Tibial nerve (tissue), 3 donors: ENCODE results near the gene ACP6.

ENCODE experiments used
- EP300 ChIP-seq, 2 donors: sonication (generic); formaldehyde crosslinking; IDR thresholded peaks; one replicate each; pipeline ENCODE4 v1.6.1; 2017; ENCODE audit warnings: antibody characterized with exemption in 2 of 2, mild to moderate bottlenecking in 1 of 2
- POLR2A ChIP-seq, 2 donors: fragments of 450-650 bp; IDR thresholded peaks; one replicate each; pipeline ENCODE4 v1.6.1; 2017; ENCODE audit warnings: antibody characterized with exemption in 2 of 2, mild to moderate bottlenecking in 2 of 2, moderate library complexity in 2 of 2

DNA sequence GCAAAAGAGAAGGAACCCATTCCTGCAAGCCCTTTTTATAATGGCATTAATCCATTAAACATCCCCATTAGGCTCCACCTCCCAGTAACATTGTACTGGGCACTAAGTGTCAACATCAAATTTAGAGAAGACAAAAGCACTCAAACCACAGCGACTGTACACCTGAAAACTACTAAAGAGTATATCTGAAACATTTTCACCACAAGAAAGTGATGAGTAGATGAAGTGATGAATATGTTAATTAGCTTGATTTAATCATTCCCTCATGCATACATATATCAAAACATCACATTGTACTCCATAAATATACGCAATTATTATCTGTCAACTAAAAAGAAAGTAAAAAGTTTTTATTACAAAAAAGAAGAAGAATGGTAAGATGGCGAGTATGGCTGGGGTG, 26.4 kb downstream of the ACP6 start:
- TF ChIP-seq EP300 (IDR thresholded peaks at IDR 0.05) = no peak
- no peak for TF ChIP-seq POLR2A (IDR thresholded peaks at IDR 0.05)
